ENCODE data around the gene USP8.
"Not testable (repeated sequence)": the region's sequence is repeated elsewhere in the genome, so short reads cannot be mapped to it uniquely, and the experiment has no call there.

DNA sequence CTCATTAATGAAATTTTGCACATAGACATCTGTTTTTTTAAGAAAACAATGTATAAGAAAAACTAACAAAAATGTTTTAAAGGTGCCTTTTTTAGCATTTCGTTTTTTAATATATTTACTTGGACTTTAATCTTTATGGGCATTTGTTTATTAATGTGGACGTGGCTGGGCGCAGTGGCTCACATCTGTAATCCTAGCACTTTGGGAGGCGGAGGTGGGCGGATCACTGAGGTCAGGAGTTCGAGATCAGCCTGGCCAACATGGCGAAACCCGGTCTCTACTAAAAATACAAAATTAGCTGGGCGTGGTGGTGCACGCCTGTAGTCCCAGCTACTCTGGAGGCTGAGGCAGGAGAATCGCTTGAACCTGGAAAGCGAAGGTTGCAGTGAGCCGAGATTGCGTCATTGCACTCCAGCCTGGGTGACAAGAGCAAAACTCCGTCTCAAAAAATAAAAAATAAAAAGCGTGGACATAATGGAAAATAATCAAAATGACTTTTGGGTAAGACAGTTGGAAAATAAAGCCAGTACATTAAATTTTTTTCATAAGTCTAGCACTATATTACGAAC lies 1.6 kb downstream of the USP8 start:
- TF ChIP-seq, protein P1, sequence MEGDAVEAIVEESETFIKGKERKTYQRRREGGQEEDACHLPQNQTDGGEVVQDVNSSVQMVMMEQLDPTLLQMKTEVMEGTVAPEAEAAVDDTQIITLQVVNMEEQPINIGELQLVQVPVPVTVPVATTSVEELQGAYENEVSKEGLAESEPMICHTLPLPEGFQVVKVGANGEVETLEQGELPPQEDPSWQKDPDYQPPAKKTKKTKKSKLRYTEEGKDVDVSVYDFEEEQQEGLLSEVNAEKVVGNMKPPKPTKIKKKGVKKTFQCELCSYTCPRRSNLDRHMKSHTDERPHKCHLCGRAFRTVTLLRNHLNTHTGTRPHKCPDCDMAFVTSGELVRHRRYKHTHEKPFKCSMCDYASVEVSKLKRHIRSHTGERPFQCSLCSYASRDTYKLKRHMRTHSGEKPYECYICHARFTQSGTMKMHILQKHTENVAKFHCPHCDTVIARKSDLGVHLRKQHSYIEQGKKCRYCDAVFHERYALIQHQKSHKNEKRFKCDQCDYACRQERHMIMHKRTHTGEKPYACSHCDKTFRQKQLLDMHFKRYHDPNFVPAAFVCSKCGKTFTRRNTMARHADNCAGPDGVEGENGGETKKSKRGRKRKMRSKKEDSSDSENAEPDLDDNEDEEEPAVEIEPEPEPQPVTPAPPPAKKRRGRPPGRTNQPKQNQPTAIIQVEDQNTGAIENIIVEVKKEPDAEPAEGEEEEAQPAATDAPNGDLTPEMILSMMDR (IDR thresholded peaks at IDR 0.05): not testable (repeated sequence)
- TF ChIP-seq POLR2A (IDR thresholded peaks at IDR 0.05): not testable (repeated sequence)

Data from ovary (tissue), 3 donors.